ENCODE results near the gene KDM4B. TPM values are rescaled to one million over a fixed set of nuclear protein-coding genes. Genes with fewer than 3 reads are reported as not detected.

KDM4B gene
- total RNA-seq, 4 donors from 2014 or later: 26.6 to 84.2 (median 39.9) TPM

- in situ Hi-C loops (cut with MboI; ENCODE audit: low pct_ligation_motif_present in 1 of 4, low pct_unique_long_range_greater_than_20kb in 1 of 4, low sequenced_read_pairs in 3 of 4): no loop called here
- 67% methylated on average over 9 to 11 of the region's 11 CpGs for WGBS, 2 donors (ENCODE audit: low coverage in 1 of 2)
- intact Hi-C loops (cut with DNase I; ENCODE audit: low total_unique reads): loop anchor here (10.0 kb wide), 1 partner anchor 48 kb away; no protein-coding TSS in a partner anchor
These were observed 18.3 kb downstream of the KDM4B start for GRCh38 chr19:4987256-4987655.

GRCh38 chr19:4987692-4988370, 18.9 kb downstream of the KDM4B start:
- no peaks in the 10 kb centered on the region for H3K9me3 ChIP-seq
- peaks cover 7 to 33% (median 18%) of the 10 kb centered on the region in 4 donors for H3K4me1 ChIP-seq
- intact Hi-C loops (cut with DNase I; ENCODE audit: low total_unique reads): loop anchor here (10.0 kb wide), 1 partner anchor 47 kb away; no protein-coding TSS in a partner anchor
- TF ChIP-seq CTCF (IDR thresholded peaks at IDR 0.05) (no peak), POLR2AphosphoS5 (IDR thresholded peaks at IDR 0.05) (no peak), EP300 (IDR thresholded peaks at IDR 0.05; ENCODE audit: low read depth) (no peak), POLR2A (IDR thresholded peaks at IDR 0.05) (no peak)
- no peak for DNase-seq
- in situ Hi-C loops (cut with MboI; ENCODE audit: low pct_ligation_motif_present in 1 of 4, low pct_unique_long_range_greater_than_20kb in 1 of 4, low sequenced_read_pairs in 3 of 4): no loop called here
- peak overlapping the region in 1 of 4 donors; percentile 5 for H3K27ac ChIP-seq
- H3K36me3 ChIP-seq: no peaks in the 10 kb centered on the region
- H3K27me3 ChIP-seq: no peaks in the 10 kb centered on the region
- WGBS, 2 donors (ENCODE audit: low coverage in 1 of 2): 89% methylated on average over 21 of the region's 24 CpGs; no CpG with 5 or more reads in 1 of the 2 donors
- H3K4me3 ChIP-seq: no peak overlapping the region

More at GRCh38 chr19:4987256-4987655, 18.3 kb downstream of the KDM4B start:
- H3K4me1 ChIP-seq: peaks cover 7 to 33% (median 18%) of the 10 kb centered on the region in 4 donors
- no peak overlapping the region for H3K27ac ChIP-seq
- no peaks in the 10 kb centered on the region for H3K36me3 ChIP-seq
- no peak for DNase-seq
- TF ChIP-seq EP300 (IDR thresholded peaks at IDR 0.05; ENCODE audit: low read depth): no peak
- TF ChIP-seq POLR2A (IDR thresholded peaks at IDR 0.05): no peak
- TF ChIP-seq CTCF (IDR thresholded peaks at IDR 0.05): no peak
- TF ChIP-seq POLR2AphosphoS5 (IDR thresholded peaks at IDR 0.05): no peak
- H3K4me3 ChIP-seq: no peak overlapping the region
- H3K27me3 ChIP-seq: no peaks in the 10 kb centered on the region
- H3K9me3 ChIP-seq: no peaks in the 10 kb centered on the region

- Histone ChIP-seq H3K4me3 (no peak overlapping the region), H3K4me1 (peaks cover 7 to 33% (median 18%) of the 10 kb centered on the region in 4 donors), H3K27ac (peak overlapping the region; percentile 5 to 38 (median 29)), H3K9me3 (no peaks in the 10 kb centered on the region), H3K27me3 (no peaks in the 10 kb centered on the region), H3K36me3 (no peaks in the 10 kb centered on the region)
- in situ Hi-C loops (cut with MboI; ENCODE audit: low pct_ligation_motif_present in 1 of 4, low pct_unique_long_range_greater_than_20kb in 1 of 4, low sequenced_read_pairs in 3 of 4) (no loop called here), intact Hi-C loops (cut with DNase I; ENCODE audit: low total_unique reads) (loop anchor here (10.0 kb wide), 1 partner anchor 46 kb away; no protein-coding TSS in a partner anchor)
- no peak for TF ChIP-seq POLR2A (IDR thresholded peaks at IDR 0.05)
- peak in 1 of 3 donors; percentile 53 for TF ChIP-seq POLR2AphosphoS5 (IDR thresholded peaks at IDR 0.05)
- no peak for TF ChIP-seq EP300 (IDR thresholded peaks at IDR 0.05; ENCODE audit: low read depth)
- TF ChIP-seq CTCF (IDR thresholded peaks at IDR 0.05): no peak
- 81 to 92% methylated on average over 2 to 13 of the region's 13 CpGs for WGBS, 2 donors (ENCODE audit: low coverage in 1 of 2)
- peak; percentile 45 for DNase-seq
These were observed 19.9 kb downstream of the KDM4B start for GRCh38 chr19:4988770-4989251.

- 89% methylated on average over 7 of the region's 7 CpGs; no CpG with 5 or more reads in 1 of the 2 donors for WGBS, 2 donors (ENCODE audit: low coverage in 1 of 2)
- Histone ChIP-seq H3K36me3 (no peaks in the 10 kb centered on the region), H3K27me3 (no peaks in the 10 kb centered on the region), H3K4me1 (peaks cover 7 to 33% (median 18%) of the 10 kb centered on the region in 4 donors), H3K27ac (no peak overlapping the region), H3K9me3 (no peaks in the 10 kb centered on the region), H3K4me3 (no peak overlapping the region)
- DNase-seq: no peak
- in situ Hi-C loops (cut with MboI; ENCODE audit: low pct_ligation_motif_present in 1 of 4, low pct_unique_long_range_greater_than_20kb in 1 of 4, low sequenced_read_pairs in 3 of 4): no loop called here
- intact Hi-C loops (cut with DNase I; ENCODE audit: low total_unique reads): no loop called here
- no peak for TF ChIP-seq EP300 (IDR thresholded peaks at IDR 0.05; ENCODE audit: low read depth)
- no peak for TF ChIP-seq POLR2A (IDR thresholded peaks at IDR 0.05)
- no peak for TF ChIP-seq CTCF (IDR thresholded peaks at IDR 0.05)
- TF ChIP-seq POLR2AphosphoS5 (IDR thresholded peaks at IDR 0.05): no peak
These were observed 21.4 kb downstream of the KDM4B start for GRCh38 chr19:4990306-4990705.

All from transverse colon (tissue), 4 donors.